Epidermal melanocyte (primary cell): Measurements from ENCODE around the gene LCORL.
A peak's percentile ranks its signal among the peaks of the same experiment; 100 is the strongest.
"Not testable (repeated sequence)": the region's sequence is repeated elsewhere in the genome, so short reads cannot be mapped to it uniquely, and the experiment has no call there.

ENCODE experiments used
- DNase-seq: peaks from one replicate; pipeline ENCODE4 v3.0.0; 2011; ENCODE audit warnings: low spot score; ENCODE audit not compliant: insufficient read length

Gene LCORL

DNA sequence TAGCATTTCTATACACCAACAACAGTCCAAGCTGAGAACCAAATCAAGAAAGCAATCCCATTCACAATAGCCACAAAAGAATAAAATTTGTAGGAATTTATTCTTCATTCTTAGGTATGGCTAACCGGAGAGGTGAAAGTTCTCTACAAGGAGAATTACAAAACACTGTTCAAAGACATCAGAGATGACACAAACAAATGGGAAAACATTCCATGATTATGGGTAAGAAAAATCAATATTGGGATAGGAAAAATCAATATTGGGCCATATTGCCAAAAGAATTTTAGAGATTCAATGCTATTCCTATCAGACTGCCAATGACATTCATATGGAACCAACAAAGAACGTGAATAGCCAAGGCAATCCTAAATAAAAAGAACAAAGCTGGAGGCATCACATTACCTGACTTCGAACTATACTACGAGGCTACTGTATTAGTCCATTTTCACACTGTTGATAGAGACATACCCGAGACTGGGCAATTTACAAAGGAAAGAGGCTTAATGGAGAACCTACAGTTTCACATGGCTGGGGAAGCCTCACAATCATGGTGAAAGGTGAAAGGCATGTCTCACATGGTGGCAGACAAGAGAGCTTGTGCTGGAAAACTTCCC is 161.7 kb downstream of the LCORL start:
- no peak for DNase-seq

DNA sequence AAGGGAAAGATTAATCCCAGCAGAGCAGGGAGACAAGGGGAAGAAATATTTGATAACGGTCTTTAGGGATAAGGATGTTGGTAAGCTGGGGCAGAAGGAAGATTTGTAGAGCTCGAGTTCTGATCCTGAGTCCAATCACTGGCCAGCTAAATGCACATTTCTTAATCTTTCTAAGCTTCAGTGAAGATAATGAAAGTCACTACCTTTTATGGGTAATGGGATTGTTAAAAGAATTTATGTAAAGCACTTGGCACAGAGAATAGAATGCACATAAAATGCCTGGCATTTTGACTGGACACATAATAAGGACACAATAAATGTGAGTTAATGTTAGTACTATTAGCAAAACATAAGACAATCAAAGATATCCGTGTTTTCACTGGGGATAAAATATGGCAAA is 167.5 kb downstream of the LCORL start:
- DNase-seq = no peak

DNA sequence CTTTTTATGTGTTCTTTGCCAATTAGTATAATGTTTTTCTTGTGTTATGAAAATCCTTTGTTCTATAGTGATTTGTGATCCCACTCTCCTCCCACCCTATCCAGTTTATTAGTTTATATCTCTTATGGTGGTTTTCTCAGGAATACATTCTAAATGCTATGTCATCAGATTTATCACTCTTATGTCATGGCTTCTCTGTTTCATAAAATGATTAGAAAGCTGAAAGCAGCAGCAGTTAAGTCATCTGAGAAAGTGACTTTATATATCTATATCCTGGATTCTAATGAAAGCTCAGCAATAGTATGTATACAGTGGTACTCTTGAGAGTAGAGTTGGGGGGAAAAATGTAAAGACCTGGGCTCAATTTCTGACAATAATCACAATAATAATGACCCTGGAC is 169.6 kb downstream of the LCORL start:
- no peak for DNase-seq

DNA sequence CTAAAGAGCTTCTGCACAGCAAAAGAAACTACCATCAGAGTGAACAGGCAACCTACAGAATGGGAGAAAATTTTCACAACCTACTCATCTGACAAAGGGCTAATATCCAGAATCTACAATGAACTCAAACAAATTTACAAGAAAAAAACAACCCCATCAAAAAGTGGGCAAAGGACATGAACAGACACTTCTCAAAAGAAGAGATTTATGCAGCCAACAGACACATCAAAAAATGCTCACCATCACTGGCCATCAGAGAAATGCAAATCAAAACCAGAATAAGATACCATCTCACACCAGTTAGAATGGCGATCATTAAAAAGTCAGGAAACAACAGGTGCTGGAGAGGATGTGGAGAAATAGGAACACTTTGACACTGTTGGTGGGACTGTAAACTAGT is 171.3 kb downstream of the LCORL start:
- not testable (repeated sequence) for DNase-seq

DNA sequence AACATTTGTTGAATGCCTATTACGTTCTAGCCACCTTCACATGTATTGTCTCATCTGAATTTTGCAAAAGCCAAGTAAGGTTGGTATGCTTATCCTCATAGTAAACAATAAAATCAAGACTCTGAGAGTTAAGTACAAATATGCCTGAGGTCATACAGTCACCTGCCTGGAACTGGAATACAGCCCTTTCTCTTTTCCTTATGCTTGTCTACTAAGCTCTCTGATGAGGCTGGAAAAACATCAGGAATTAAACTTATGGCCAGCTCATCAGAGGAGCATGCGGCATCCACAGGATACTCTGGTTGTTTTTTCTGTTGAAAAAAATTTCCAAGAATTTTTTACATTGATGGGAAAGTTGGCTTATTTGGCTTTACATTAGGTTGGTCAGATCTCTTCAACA is 175.3 kb downstream of the LCORL start:
- no peak for DNase-seq

DNA sequence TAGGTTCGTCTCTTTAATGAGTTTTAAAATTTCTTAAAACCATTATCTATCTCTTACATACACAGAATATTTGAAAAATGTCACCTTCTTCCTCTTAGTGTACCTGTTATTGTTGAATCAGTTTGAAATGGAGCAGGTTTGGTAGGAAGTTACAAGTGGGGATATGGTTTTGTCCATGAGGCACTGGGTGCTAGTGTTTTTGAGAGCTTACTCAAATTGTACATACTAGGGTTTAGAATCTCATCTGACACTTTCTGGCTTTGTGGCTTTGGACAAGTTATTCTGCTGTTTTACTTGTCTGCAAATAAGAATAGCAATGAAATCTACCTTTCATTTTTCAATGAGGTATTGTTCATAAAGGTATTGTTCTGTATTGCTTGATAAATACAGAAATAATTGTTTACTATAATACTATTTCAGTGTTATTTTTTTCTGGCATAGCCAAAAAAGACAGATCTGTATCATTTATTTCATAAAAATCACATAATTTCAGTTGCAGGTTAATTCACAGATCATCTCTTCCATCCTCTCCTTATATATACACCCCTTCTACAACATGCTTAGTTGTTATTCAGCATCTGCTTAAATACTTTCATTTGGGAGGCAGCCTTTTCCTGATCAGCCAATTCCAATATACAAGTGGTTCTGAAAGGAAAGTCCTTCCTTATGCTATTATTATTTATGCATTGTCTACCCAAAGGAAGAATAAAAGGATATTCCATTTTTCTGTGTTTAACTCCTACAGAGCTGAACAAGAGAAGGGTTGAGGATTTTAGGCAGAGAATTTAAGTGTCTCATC is 197.5 kb downstream of the LCORL start:
- DNase-seq = no peak

DNA sequence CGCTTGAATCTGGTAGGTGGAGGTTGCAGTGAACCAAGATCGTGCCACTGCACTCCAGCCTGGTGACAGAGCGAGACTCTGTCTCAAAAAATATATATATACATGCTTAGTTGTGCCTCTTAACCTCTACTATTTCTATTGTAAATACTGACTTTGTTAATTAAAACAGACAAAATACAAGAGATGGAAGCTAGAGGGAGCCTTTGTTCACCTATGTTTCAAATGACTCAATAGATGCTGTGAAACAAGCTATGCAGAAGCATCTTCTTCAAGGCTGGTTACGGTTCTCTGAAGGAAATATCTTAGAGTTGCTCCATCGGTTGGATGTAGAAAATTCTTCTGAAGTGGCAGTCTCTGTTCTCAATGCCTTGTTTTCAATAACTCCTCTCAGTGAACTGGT is 204.5 kb downstream of the LCORL start:
- DNase-seq = no peak

DNA sequence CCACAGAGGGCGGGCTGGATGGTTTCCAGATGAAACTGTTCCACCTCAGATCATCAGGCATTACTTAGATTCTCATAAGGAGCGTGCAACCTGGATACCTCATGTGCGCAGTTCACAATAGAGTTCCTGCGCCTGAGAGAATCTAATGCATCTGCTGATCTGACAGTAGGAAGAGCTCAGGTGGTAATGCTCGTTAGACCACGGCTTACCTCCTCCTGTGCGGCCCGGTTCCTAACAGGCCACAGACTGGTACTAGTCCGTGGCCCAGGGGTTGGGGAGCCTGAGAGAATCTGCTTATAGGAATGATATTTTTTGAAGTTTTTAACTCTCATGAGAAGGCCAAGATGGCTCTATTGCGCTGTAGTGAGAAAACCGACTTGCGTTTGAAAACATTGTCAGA is 205.4 kb downstream of the LCORL start:
- DNase-seq = no peak

DNA sequence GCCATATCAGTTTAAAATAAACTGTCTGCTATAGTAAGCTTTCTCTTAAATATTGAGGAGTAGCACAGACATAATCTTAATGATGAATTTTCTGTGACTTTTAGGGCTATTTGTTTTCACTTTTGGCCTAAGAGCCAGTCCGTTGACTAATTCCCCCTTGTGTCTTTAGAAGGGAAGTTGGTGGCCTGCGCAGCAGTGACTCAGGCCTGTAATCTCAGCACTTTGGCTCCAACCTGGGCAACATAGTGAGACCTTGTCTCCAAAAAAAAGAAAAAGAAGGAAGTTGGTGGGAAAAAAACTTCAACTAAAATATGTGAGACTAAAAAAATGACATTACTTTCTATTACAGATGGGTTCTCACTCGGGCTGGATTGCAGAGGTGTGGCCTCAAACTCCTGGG is 207.4 kb downstream of the LCORL start:
- no peak for DNase-seq

DNA sequence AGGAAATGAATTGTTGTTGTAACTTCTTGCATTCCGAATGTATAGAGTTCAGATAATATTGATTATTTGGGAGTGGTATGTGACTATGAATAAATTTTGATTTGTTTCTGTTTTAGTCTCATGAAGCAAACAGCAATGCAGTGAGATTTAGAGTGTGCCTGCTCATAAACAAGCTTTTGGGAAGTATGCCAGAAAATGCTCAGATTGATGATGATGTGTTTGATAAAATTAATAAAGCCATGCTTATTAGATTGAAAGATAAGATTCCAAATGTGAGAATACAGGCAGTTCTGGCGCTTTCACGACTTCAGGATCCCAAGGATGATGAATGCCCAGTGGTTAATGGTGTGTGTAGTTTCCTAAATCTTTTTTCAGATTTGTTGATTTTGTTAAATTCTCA is 208.8 kb downstream of the LCORL start:
- no peak for DNase-seq

DNA sequence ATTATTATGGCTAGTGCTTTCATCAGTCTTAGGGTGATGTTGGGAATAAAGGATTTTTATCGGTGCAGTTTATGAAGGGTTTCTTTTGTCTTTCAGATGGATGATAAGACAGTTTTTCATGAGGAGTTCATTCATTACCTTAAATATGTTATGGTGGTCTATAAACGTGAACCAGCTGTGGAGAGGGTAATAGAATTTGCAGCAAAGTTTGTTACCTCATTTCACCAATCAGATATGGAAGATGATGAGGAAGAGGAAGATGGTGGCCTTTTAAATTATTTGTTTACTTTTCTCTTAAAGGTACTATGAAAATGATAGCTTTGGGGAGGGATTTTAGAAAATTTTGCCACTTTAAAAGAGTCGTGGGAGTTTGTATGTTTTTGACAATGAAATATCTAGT is 209.4 kb downstream of the LCORL start:
- DNase-seq = no peak

DNA sequence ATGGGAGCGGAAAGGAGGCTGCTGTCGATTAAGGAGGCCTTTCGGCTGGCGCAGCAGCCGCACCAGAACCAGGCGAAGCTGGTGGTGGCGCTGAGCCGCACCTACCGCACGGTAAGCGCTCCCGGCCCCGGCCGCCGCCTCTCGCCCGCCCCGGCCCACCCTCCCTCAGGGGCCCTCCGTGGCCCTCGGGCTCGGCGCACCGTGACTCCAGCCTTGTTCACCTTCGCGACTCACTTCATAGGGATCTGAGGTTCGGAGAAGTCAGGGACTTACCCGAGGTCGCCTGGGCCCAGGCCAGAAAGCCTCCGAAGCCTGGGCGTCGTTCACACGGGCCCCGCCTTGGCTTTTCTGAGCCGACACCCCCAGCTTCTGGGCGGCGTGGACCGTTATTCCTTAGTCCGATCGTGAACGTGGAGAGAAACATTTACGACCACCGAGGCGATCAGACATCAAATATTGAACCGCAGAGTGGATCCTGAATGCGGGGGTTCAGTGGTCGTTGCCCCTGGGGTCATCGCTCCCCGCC is 210.4 kb downstream of the LCORL start:
- no peak for DNase-seq

DNA sequence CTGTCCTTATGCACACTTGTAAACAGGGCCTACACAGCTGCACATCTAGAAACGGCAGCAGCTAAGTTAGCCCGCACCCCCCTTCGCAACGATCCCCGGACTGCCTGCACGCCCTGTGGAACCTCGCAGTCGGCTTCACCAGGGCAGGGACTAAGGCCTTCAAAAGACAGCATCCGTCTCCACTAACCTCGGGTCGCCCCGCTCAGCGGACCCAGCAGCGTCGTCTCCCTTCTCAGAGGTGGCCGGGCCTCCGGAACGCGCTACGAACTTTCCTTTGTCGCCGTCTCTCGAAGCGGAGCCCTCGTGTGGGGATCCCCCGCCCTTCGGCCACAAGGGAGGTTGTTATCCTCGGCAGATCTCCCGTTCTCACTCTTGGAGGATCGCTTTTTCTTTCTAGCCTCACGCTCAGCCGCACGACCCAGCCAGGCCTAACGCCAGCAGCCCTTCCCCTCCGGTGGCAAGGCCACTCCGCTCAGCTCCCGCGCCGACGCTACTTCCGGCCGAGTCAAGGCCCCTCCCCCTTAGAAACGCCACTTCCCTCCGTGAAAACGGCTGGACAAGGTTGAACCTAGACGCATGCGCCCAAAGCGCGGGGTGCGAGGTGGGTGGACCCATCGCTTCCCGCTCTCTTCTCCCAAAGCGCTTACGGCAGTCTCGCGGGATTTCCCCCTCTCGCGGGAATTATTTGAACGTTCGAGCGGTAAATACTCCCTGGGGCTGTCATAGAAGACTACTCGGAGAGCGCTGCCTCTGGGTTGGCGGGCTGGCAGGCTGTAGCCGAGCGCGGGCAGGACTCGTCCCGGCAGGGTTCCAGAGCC is 211.1 kb downstream of the LCORL start, which contains the start of the genes DCAF16 and NCAPG:
TSS of gene DCAF16 (minus strand) at position 498 of the 818 bp plus-strand sequence. CDS start 6,616 bp downstream, outside the sequence.
TSS of gene NCAPG (plus strand) at position 720 of the 818 bp plus-strand sequence. CDS start 99 bp downstream, outside the sequence.
- DNase-seq = peak; percentile 77

DNA sequence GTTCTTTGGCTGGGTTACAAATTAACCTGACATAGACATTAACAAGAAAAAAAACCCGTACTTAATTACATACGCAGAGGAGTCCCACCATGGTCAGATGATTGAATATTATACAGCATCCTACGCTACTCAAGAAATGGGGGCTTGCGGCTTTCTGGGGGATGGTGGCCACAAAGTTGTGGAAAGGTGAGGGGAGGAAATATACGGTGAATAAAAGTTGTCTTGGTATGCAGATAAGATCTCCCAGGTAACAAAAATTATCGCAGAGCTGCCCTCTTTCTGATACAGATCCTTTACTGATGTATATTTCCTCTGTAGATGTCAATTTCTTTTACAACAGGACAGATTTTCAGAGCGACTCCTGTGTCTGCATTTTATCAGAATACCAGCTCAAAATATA is 211.9 kb downstream of the LCORL start:
- no peak for DNase-seq

DNA sequence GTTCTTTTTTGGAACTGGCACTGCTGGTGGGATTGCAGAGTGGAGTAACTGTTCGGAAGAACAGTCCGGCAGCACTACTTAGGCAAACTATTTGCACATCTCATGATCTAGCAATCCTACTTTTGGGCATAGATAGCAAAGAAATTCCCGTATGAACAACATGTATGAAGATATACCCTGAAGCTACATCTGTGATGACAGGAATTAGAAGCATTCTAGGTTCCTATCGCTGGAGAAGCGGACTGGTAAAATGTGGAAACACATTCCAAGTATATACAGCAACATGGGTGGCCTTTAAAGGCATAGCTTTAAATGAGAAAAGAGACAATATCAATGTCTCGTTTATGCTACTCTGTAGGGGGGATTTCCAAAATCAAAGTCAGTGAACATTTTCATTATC is 214.1 kb downstream of the LCORL start:
- DNase-seq = no peak

DNA sequence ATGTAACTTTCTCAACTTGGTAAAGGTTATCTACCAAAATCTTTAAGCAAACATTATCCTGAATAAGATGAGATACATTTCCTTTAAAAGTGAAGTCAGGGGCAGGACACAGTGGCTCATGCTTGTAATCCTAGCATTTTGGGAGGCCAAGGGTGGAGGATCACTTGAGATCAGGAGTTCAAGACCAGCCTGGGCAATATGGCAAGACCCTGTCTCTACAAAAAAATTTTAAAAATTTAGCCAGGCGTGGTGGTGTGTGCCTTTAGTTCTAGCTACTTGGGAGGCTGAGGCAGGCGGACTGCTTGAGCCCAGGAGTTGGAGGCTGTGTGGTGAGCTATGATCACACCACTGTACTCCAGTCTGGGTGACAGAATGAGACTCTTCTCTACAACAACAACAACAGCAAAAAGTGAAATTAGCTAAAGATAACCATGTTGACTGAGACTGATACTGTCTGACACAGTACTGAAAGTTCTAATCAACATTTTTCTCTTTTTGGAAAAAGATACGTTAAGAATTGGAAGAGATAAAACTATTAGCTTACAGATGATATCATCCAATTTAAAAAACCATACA is 215.9 kb downstream of the LCORL start:
- no peak for DNase-seq

DNA sequence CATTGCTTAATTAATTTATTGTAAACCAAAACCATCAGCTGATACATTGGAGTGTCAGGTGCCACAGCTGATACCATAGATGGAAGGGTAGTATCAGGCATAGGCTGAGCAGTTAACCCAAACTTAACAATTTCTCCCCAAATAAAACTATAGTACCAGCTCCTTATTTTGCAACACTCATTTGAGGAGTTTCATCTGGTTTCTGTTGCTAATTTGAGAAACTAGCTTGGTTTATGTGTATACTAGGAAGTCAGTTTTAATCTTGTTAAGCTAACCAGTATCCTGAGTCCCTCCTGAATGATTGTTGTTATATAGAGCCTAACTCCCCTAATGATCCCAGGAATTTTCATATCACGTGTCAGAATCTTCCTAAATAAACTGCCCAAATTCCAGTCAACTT is 223.7 kb downstream of the LCORL start:
- no peak for DNase-seq

DNA sequence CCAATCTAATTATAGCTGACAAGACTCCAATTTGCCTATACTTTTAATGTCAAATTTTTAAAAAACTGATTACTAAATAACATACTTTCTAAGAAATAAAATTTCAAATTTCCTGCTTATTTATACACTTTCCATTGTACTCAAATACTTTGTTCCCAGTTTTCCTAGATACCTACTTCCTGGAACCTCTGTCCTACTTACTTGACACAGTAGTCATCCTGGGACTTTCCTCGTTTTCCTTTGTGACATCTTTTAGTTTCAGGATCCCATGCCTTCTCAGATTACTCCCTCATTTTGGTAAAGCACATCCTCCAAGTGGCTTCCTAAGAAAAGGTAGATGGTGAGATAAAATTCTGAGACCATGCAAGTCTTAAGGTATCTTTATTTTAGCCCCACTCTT is 226.8 kb downstream of the LCORL start:
- DNase-seq = no peak
